Retinal pigment epithelial cell (primary cell): ENCODE results near the gene NUDCD3.

Experiments used
- DNase-seq: peaks from one replicate; pipeline ENCODE4 v3.0.0-alpha.2; 2010; ENCODE audit warnings: low read depth
- H3K4me3 ChIP-seq: 2 replicates; pipeline ENCODE4 v1.5.1; 2011; ENCODE audit warnings: mild to moderate bottlenecking, low read length, control low read depth, moderate library complexity
- CTCF ChIP-seq: conservative IDR thresholded peaks from 2 replicates; pipeline ENCODE4 v1.5.1; 2011; ENCODE audit warnings: low read depth, low read length, control low read depth, inconsistent platforms

The NUDCD3 gene

GRCh38 chr7:44400033-44400511, 90.4 kb downstream of the NUDCD3 start:
- no peak for DNase-seq
- no peak for TF ChIP-seq CTCF
- H3K4me3 ChIP-seq = no peak overlapping the region

- no peak overlapping the region for H3K4me3 ChIP-seq
- no peak for TF ChIP-seq CTCF
- no peak for DNase-seq
Observed at GRCh38 chr7:44398953-44399574, 91.4 kb downstream of the NUDCD3 start.

GRCh38 chr7:44398511-44398911, 91.9 kb downstream of the NUDCD3 start:
- no peak for TF ChIP-seq CTCF
- H3K4me3 ChIP-seq = no peak overlapping the region
- no peak for DNase-seq

- H3K4me3 ChIP-seq = no peak overlapping the region
- no peak for DNase-seq
- TF ChIP-seq CTCF = no peak
Observed at GRCh38 chr7:44396931-44397545, 93.4 kb downstream of the NUDCD3 start.

- no peak overlapping the region for H3K4me3 ChIP-seq
- DNase-seq = no peak
- no peak for TF ChIP-seq CTCF
Observed at GRCh38 chr7:44396496-44396895, 94.0 kb downstream of the NUDCD3 start.

GRCh38 chr7:44395067-44395466, 95.4 kb downstream of the NUDCD3 start:
- no peak for TF ChIP-seq CTCF
- no peak overlapping the region for H3K4me3 ChIP-seq
- no peak for DNase-seq

- DNase-seq = no peak
- H3K4me3 ChIP-seq = no peak overlapping the region
- TF ChIP-seq CTCF = no peak
Observed at GRCh38 chr7:44394636-44395035, 95.8 kb downstream of the NUDCD3 start.
